CD4-positive, alpha-beta T cell treated with Interleukin-12 subunit alpha and Interleukin-12 subunit beta, for 1 hour (primary cell): ENCODE results near the gene HOXA13.
A peak's percentile ranks its signal among the peaks of the same experiment; 100 is the strongest.

ENCODE experiments used
- DNase-seq: peaks from one replicate; pipeline ENCODE4 v3.0.0-alpha.2; 2020

The HOXA13 gene

DNA sequence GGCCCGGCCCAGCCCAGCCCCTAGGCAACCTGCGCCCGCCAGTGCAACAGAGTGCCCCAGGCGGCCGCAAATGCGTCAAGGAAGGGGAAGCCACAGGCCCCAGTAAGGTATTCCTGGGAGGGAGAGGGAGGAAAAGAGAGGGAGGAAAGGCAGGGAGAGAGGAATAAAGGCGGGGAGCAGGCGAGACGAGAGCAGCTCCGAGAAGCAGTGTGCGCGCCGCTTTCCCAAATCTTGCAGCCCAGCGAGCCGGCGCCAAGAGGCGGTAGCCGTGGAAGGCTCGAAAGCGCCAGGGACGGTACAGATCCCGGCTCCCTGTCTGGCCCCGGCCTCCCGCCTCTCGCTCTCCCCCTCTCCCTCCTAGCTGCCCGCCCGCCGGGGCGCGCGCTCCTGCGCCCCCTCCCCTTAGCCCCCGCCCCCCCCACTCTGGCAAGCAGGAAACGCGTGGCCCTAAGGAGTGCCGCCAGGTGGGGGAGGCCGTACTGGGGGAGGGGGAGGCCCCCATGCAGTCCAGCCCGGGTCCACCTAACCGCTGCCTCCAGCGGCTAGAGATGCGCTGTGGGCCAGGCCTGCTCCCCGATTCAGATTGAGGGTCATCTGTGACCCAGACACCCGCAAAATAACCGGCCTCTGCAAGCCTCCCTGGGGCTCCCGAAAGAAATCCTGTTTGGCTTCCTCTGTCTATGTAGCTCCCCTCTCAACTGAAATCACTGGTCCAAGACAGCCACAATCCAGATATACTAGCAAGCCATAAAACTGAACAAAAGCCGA lies 30.0 kb downstream of the HOXA13 start:
- DNase-seq: no peak

DNA sequence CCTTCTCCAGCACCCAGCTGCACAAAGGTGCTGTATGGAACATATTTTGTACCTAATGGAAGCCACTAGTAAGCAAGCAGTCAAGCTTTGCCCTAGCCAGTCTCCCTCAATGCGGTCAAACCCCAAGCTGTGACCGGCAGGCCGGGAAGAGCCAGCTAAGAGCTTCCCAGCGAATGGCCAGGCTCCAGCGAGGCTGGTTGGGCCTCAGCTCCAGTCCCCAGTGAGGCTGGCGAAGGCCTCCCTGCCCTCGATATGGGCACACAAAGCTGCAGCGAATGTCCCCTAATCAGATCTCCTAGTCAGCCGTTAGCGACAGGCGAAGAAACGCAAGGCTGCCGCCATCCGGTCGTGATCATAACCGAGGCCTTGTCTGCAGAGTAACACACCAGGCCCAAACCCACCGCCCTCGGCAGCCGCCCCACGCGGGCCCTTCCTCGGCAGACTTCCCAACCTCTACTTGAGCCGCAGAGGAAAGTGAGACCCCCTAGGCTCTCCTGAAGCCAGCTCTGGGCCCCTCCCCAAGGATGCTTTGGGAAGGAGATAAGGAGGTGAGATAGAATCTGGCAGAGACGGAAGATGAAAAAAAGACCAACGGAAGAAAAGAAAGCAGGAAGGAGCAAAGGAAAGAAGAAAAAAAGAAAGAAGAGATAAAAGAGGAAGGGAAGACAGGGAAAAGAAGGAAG lies 31.5 kb downstream of the HOXA13 start:
- DNase-seq: no peak

DNA sequence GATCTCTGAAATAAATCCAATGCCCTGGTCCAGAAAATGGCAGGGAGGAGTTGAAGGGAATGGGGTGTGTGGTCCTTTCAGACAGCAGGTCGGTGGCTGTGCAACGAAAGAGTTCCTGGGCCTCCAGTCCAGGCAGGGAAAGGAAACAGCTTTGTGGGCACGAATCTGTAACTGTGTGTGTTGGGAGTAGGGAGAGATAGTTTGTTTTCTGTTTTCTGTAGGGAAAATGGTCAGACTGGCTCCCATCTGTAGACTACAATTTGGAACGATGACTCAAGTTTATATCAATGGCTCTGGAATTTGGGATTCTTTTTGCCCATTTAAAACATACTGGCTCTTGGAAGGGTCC lies 32.0 kb downstream of the HOXA13 start:
- no peak for DNase-seq

DNA sequence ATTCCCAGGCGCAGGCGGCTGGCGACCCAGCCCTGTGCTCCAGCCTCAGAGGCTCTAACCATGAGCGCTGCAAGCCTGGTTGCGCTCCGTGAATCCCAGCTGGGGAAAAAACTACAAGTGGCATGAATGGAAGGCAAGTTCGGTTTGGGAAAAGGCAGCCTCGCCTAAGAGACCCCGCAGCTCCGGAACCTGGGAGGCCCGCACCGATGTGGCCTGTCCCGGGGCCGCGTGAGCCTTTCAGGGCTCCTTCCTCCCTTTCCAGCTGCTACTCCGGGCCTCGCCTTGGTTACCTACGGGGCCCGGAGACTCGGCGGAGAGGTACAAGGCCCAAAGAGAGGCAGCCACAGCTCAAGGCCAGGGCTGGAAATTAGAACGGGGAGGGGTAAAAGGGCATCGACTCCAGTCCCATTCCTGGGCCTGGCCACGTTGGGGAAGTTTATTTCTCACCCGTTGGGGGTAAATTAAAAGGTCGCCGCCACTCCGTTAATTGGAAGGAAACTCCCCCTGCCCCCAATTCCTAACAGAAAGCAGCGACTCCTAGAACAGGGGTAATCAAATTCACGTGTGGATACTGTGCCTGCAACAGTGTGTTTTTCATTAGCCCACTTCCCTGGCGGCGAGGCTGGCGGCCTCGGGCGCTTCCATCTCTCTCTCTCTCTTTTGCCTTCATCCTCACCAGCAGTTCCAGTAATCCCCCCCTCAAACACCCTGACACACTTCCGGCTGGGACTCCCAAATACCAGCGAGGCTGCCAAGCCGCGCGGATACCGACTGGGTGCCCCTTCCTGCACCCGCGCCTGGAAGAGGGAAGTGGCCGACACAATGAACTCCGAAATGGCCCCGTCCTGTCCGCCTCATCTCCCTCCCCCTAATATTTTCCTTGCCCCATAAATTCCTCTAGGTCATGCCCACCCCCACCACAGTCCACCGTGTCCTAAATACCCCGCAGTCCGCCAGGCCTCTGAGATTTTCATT lies 33.1 kb downstream of the HOXA13 start:
- no peak for DNase-seq

DNA sequence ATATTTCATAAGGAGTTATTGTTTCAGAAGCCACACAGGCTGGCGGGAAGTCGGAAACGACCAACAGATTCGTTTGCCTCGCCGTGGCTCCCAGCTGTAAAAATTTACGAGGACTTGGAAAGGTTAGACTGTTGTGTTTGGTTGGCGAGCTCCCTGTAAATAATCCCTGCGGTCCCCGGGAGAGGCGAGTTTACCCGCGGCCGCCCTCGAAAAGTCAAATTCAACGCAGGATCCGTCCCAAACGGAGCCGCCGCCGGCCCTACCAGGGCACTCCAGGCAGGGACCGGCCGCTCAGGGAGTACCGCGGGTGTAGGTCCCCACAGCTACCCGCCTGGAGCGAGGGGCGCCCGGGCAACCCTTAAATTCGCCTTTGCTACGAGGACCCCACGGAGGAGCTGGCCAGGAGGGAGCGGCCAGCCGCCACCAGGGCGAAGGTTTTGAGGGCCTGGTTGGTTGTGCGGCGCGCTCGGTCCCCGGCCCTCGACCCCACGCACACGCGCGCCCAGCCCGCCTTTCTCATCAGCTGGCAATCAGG lies 33.8 kb downstream of the HOXA13 start:
- DNase-seq: no peak

DNA sequence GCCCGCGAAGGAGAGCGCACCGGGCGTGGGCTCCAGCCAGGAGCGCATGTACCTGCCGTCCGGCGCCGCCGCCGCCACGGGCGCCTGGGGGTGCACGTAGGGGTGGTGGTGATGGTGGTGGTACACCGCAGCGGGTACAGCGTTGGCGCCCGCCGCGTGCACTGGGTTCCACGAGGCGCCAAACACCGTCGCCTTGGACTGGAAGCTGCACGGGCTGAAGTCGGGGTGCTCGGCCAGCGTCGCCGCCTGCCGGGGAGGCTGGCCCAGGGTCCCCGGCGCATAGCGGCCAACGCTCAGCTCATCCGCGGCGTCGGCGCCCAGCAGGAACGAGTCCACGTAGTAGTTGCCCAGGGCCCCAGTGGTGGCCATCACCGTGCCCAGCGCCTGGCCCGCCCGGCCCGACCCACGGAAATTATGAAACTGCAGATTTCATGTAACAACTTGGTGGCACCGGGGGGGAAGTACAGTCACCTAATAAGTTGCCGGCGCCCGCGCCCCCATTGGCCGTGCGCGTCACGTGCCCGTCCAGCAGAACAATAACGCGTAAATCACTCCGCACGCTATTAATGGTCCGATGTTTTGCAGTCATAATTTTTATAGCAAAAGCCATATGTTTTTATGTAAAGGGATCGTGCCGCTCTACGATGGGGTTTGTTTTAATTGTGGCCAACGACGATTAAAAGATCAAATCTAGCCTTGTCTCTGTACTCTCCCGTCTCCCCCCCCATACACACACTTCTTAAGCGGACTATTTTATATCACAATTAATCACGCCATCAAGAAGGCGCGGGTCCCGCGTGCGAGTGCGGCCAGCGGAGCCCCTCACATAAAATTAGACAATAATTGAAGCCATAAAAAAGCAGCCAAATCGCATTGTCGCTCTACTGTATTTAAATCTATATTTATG lies 34.5 kb downstream of the HOXA13 start, which contains the start of gene HOXA9:
Gene HOXA9, minus strand, starts transcription at position 449 of the 907 bp plus-strand sequence. Its CDS starts 80 bp downstream, at position 369.
- peak; percentile 35 for DNase-seq

DNA sequence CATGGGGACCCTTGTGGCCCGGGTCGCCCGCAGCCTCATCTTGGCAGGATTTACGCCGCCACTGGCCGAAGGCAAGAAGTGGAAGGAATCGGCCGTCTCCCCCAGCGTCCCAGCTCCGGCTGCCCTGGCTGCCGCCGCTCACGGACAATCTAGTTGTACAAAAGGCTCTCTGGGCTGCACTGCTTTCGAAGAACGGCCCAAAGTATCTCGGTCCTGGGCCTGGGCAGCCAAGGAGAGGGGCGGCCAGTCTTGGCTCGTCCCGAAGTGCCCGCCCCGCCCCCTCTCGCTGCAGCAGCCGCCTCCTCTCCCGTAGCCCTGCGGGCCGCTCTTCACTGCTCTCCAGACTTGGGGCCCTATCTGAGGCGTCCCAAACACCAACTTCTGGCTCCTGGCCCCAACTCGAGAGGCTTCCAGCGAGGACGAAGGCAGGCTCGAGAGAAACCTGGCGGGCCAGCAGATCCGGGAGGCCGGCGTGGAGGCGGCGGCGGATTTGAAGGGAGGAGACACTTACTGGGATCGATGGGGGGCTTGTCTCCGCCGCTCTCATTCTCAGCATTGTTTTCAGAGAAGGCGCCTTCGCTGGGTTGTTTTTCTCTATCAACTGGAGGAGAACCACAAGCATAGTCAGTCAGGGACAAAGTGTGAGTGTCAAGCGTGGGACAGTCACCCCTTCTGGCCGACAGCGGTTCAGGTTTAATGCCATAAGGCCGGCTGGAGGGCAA lies 35.4 kb downstream of the HOXA13 start:
- DNase-seq: no peak

DNA sequence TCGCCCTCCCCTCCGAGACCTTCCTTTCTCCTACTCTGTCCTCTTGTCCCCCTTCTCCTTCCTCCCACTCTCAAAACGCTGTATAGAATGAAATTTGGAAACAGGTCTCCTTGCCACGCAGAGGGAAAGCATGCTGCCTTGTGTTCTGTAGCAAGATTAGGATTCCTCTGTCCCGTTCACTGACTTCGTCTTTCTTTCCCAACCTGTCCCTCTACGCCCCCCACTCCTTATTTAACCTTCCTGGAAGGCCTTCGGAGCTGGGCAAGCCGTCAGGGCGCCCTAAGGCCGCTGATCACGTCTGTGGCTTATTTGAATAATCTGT lies 35.9 kb downstream of the HOXA13 start:
- DNase-seq: no peak

DNA sequence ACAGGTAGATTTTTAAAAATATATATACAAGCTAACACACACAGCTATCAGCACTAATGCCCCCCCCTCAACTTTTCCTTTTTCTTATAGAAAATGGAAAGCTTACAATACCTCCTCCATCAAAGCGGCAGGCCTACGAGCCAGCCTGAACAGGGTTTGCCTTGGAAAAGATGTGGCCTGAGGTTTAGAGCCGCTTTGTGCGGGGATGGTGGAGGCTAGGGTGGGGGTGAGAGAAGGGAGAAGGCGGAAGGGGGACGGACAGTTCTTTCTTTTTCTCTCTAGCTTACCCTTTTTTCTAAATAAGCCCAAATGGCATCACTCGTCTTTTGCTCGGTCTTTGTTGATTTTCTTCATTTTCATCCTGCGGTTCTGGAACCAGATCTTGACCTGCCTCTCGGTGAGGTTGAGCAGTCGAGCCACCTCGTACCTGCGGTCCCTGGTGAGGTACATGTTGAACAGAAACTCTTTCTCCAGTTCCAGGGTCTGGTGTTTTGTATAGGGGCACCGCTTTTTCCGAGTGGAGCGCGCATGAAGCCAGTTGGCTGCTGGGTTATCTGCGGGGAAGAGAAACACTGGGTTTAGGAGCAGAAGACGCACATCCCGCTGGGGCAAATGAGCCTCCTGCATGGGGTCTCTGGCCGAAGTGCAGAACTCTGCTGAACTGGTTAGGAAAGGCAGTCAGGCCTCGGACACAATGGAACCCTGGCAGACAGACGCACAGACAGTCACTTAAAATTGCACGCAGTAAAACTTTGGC lies 36.4 kb downstream of the HOXA13 start:
- DNase-seq: no peak

DNA sequence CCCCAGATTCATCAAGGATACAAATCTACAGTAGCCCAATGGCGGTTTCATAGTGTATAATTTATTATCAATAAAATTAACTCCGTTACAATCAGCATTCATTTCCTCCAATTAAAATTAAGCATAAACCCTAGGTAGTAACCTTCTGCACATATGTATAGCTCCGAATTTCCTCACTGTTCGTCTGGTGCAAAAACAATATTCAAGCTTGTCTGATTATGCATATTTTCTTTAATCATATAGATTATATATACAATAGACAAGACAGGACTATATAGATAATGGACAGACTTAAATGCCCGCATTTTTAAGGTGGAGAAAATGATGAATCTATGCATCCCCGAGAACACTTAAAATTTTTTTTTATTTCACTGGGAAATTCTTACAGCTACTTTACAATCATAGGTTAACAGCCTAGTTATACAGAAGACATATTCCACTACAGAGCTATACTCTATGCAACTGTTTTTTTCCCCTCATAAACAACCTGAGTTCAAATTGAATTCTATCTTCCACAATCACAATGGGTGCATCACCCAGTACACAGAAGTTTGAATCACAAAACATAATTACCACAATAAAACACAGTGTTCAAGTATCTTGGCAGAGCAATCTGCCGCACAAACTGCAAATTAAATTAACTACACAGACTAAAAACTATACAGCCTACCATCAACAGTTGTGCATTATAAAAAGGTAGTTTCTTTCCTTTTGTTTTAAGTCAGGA lies 37.2 kb downstream of the HOXA13 start:
- no peak for DNase-seq

DNA sequence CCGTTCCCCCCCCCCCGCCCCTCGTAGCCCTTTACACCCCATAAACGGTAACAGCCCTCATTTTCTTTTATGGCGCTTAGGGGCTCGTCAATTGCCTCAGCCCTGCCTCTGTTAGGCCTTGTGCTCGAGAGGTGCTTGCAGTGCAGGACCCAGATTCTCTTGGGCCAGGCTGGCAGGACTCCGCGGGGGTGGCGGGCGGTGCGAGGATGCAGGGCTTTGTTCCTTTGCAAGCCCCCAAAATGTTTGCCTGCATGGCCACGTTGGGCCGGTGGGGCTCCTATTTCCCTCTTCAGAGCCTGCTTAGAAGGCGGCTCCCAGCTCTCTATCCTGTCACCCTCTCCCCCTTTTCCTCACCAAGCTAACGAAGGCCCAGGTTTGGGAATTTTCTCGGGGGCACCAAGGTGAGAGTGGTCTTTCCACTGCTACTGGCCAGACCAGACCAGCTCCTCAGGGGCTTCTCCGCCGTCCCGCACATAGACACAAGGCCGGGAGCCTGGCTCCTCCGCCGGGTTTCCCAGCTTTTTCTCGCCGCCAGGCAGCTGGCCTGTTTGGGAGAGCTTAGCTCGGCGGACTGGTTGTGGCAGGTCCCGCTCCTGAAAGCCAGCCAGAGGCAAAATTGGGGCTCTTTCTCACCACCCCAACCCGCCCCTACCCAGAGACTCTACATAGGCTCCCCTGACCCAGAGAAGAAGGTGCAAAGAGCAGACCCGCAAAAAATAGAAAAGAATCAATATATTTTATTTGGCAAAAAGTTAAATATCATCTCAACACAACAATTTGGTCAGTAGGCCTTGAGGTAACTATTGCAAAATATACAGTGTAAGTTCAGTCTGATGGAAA lies 38.0 kb downstream of the HOXA13 start:
- DNase-seq: no peak

DNA sequence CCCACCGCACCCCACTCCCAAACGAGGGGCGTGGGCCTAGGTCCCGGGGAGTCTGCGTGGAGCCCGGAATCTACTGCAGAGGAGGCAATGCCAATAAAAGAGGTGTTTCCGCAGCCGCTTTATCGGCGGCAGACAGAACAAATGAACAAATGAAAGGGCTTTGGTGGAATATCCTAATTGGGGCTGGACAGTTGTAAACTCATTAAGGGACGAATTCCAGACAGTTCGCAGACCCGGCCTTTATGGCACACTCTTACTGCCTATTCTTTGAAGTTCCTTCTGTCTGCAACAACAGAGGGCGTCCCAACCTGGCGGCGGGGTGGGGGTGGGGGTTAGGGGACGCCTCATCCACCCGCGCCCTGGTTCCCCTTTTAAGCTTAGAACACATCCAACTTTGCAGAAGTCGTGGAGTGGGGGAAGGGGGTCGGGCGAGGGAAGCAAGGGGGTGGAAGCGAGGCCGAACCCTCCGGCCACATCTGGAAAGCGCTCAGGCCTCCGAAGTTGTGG lies 38.6 kb downstream of the HOXA13 start:
- no peak for DNase-seq

DNA sequence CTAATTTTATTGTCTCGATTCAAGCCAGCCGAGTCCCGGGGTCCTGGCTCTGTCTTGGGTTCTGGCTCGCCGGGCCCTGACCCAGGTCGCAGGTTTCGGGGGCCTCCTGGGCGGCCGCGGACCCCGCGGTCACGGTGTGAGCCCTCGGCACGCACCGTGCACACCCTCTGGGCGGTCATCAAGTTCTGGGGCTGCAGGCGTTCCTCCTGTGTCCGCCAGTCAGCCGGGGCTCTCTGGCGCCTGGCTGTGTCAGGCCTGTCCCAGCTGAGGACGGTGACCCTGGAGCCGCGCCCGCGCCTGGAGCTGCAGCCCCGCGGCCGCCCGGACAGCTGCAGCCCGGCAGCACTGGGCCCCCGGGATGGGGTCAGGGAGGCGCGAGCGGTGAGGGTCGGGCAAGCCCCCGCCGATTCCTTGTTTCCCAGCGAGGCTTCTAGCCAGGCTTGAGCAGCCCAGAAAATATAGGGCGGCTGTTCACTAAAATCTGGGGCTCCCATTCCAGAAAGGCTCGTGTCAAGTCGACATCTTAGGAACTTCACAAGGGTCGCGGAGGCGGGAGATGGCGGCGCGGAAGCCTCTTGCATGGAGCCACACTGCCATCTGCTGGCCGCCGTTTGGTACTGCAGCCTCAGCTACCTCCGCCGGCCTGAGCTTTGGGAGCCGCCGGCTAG lies 39.2 kb downstream of the HOXA13 start:
- DNase-seq: peak; percentile 87

DNA sequence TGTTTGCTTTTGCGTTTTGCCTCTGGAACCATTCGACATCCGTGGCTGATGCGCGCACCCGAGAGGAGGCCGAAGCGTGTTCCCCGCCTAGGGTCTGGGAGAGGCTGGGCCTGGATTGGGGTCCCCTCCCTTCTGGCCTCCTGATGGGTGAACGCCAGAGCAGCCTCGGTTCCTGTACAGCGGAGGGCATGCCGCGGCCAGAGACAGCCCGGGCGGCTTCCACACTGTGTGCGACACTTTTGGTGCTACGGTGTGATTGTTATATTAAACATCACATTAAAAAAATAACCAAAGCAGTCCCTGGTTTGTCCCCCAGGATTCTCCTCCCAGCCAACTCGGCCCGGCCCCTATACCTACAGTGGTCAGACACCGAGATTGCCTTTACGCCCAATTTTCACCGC lies 39.7 kb downstream of the HOXA13 start:
- DNase-seq: no peak

DNA sequence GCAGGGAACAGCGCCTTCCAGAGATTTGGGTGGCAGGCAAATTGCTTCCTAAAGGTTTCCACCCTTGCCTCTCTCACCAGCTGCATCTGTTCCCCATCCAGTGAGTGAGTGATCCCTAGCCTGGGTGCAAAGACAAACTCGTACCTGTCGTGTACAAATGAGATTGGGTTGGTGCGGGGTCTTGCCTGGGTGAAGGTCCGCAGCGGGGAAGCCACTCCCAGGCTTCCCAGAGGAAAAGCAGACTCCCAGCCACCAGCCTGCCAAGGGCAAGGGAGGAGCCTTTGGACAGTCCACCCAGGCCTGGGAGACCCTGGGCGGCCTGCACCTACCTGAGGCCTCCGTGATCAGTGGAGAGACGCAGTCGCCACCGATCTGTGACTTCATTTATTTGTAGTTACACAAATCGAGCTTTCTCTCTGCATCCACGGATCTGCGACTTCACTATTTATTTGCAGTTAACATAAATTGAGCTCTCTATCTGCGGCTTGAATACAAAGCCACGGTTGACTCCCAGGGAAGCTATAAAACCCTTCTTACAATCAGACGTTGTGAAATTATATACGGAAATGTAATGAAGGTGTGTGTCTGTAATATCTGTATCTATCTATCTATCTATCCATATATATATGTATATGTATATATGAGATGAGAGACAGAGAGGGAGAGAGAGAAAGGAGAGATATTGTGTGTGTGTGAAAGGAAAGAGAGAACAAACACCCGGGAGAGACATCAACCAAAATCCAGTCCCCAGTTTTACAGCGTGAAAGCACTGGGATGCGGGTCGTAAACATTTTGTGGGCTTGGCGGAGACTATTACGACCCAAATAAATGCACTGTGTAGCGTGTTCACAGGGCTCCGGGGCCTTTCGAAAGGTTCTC lies 40.4 kb downstream of the HOXA13 start:
- no peak for DNase-seq

DNA sequence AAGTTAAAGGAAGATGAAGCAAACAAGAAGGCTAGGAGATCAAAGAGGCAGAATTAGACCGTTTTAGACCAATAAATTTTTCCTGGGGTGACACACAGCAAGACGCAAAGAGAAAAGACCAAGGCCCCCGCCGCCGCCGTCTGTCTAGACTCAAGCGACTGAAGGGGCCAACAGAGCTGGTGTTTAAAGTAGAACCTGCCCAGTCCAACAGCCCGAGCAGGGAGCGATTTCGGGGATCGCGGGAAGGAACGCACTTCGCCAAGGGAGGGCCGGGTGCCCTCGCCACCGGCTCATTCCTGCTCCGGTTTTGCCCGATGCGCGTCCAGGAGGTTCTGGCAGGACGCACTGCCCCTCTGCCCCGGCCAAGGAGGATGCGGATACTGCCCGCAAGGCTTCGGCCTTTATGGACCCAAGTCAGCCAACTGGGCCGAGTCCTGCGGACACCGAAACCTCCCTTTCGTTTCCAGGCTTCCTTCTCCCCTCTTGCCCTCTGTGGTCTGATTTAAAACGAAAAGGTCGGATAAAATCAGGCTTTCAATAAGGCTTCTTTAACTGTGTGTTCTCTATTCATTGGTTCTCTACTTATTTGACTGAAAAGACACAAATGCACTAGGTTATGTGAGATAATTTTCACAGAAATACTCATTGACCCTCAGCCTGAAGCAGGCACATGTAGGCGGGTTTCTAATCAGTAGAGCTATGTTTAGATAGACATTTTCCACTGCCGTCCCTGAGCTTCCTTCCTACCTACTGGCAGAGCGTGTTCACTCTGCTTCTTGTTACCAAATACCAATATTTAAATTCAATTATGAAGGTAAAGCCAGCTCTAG lies 41.2 kb downstream of the HOXA13 start:
- DNase-seq: no peak
